ENCODE data around the gene CNTN4.

CNTN4 gene

DNA sequence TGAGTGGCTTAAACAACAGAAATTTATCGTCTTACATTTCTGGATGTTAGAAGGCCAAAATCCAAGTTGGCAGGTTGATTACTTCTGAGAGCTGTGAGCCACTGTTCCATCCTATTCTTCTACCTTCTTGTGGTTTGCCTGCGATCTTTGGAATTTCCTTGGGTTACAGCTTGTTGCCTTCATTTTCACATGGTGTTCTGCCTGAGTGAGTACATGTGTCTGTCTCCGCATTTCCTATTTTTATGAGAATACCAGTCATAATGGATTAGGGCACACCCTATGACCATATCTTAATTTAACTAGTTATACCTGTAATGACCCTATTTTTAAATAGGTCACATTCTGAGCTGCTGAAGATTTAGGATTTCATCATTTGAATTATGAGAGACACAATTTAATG, 294.3 kb downstream of the CNTN4 start:
- no peak for DNase-seq (ENCODE audit: low read depth in 2 of 2)

- no peak for DNase-seq (ENCODE audit: low read depth in 2 of 2)
Measured at GRCh38 chr3:2415083-2415482, 316.4 kb downstream of the CNTN4 start.

DNA sequence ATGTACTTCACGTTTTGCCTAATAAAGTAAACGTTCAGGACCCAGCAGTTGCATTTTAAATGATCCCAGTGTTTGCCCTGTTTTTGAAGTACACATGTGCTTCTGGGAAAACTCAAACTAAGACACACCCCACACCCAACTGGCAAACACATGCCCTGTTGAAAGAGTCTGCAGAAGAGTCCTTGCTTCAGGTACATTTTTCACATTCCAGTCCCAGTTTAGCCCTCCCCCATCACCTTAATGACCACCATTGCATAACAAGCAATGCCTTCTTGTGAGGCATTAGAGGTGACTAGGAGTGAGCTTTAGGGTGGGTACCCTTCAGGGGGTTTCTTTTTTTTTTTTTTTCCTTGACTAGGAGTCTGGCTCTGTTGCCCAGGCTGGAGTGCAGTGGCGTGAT, 322.3 kb downstream of the CNTN4 start:
- DNase-seq (ENCODE audit: low read depth in 2 of 2): no peak

- no peak for DNase-seq (ENCODE audit: low read depth in 2 of 2)
Measured at GRCh38 chr3:2423143-2423542, 324.5 kb downstream of the CNTN4 start.

GRCh38 chr3:2441558-2441957, 342.9 kb downstream of the CNTN4 start:
- no peak for DNase-seq (ENCODE audit: low read depth in 2 of 2)

- no peak for DNase-seq (ENCODE audit: low read depth in 2 of 2)
Measured at GRCh38 chr3:2446146-2446545, 347.5 kb downstream of the CNTN4 start.

- DNase-seq (ENCODE audit: low read depth in 2 of 2): no peak
Measured at GRCh38 chr3:2452249-2452648, 353.6 kb downstream of the CNTN4 start.

- DNase-seq (ENCODE audit: low read depth in 2 of 2): no peak
Measured at GRCh38 chr3:2454865-2455264, 356.2 kb downstream of the CNTN4 start.

GRCh38 chr3:2456788-2457187, 358.1 kb downstream of the CNTN4 start:
- DNase-seq (ENCODE audit: low read depth in 2 of 2): no peak

DNA sequence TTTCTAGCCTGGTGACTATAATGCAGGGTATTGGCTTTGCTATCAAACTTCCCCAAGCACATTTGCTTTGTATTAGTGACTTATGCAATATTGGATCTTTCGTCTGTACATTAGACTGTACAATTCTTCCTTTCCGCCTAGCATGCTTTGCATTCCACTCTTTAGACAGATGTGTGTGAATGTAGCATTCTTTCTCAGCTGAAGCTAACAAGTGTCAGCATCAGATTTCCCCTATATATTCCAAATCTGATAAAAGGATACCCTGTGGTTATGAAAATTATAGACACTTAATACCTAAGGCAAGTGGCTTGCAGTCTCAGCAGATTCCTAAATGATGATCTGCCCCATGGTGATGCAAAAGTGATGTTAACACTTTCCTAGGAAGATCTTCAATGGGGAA, 360.1 kb downstream of the CNTN4 start:
- DNase-seq (ENCODE audit: low read depth in 2 of 2): no peak

DNA sequence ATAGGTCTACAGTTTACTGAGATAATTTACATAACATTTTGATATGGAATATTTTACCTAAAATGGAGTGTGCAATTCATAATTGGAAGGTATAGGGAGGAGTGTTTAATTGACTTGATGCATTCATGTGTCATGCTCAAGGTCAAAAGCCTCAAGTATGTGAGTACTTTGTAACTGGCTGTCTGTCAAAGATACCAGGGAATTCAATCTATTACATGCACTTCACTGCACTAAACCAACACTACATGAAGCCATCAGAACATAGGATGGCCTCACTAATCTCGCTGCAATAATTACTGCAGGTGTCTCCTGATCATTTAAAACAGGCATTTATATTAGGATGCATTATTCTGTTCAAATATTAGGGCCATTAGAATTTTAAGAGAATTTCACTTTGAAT, 367.2 kb downstream of the CNTN4 start:
- no peak for DNase-seq (ENCODE audit: low read depth in 2 of 2)

DNA sequence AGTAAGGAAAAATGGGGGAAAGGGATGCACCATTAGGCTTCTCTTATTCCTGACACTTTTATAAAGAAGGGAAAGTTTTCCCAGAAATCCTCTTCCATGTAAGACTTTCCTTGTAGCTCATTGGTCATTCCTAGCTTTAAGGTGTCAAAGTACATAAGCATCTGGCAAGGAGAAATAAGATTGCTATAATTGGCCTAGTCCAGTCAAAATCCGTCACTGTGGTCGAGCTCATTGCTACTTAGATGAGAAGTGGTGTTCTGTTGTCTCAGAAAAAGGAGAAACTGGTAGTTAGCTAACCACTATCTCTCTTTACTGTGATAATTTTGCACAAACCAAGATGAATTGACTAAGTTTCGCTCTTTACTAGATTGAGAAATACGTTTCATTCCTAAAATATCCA, 370.1 kb downstream of the CNTN4 start:
- no peak for DNase-seq (ENCODE audit: low read depth in 2 of 2)

GRCh38 chr3:2476996-2477395, 378.3 kb downstream of the CNTN4 start:
- DNase-seq (ENCODE audit: low read depth in 2 of 2): no peak

DNA sequence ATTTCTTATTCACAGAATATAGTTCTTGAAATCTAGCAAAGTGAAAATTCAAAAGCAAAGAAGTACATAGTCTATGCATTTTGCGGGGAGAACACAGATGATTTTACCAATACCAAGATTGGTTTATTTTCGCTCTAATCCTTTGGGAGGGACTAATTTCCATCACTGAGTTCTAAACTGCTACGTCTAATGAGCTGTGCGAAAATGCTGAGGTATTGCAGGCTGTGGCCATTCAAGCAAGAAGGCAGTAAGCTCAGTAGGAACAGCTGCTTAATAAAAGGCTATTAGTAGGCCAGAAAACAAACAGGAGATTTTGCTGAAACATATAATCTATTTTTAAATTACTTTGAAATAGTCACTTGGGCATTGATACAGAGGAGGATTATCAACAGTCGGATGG, 379.0 kb downstream of the CNTN4 start:
- no peak for DNase-seq (ENCODE audit: low read depth in 2 of 2)

- DNase-seq (ENCODE audit: low read depth in 2 of 2): no peak
Measured at GRCh38 chr3:2484162-2485026, 385.7 kb downstream of the CNTN4 start.

DNA sequence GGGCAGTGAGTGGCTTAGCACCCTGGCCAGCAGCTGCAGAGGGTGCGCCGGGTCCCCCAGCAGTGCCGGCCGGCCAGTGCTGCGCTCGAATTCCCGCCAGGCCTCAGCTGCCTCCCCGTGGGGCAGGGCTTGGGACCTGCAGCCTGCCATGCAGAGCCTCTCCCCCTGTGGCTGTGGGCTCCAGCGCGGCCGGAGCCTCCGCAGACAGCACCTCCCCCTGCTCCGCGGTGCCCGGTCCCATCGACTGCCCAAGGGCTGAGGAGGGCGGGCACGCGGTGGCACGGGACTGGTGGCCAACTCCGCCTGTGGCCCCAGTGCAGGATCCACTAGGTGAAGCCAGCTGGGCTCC, 386.3 kb downstream of the CNTN4 start:
- DNase-seq (ENCODE audit: low read depth in 2 of 2): no peak

- no peak for DNase-seq (ENCODE audit: low read depth in 2 of 2)
Measured at GRCh38 chr3:2495746-2496145, 397.1 kb downstream of the CNTN4 start.

- no peak for DNase-seq (ENCODE audit: low read depth in 2 of 2)
Measured at GRCh38 chr3:2504912-2505311, 406.2 kb downstream of the CNTN4 start.

- DNase-seq (ENCODE audit: low read depth in 2 of 2): no peak
Measured at GRCh38 chr3:2506776-2507175, 408.1 kb downstream of the CNTN4 start.

DNA sequence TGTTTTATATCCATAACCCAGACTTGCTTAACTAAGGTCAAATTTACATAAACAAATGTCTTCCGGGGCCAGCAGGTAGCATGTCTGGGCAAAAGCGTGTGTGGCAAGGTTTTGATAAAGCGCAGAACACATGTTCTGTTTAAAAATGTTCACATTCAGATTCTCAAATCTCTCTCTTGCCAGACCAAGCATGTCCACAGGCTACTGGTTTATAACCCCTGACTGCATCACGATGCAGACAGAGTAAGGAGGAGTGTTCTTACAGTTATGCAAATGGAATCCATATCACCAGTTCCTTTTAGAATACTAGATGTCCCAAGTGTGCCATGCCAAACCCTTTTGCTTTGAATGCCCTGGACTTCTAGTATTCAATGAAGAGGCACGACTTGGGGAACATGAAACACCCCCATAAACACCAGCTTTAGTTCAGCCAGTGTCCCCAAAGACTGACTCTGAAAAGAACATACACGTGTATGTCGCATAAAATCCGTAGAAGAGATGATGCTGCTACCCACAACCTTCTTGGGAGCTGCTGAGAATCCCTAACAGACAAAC, 412.0 kb downstream of the CNTN4 start:
- DNase-seq (ENCODE audit: low read depth in 2 of 2): no peak

GRCh38 chr3:2511356-2511755, 412.7 kb downstream of the CNTN4 start:
- no peak for DNase-seq (ENCODE audit: low read depth in 2 of 2)

GRCh38 chr3:2512881-2513280, 414.2 kb downstream of the CNTN4 start:
- no peak for DNase-seq (ENCODE audit: low read depth in 2 of 2)

- no peak for DNase-seq (ENCODE audit: low read depth in 2 of 2)
Measured at GRCh38 chr3:2513986-2514385, 415.3 kb downstream of the CNTN4 start.
